Transverse colon (tissue), 4 donors: ENCODE results near the gene OR2Z1. TPM values are rescaled to one million over a fixed set of nuclear protein-coding genes. Genes with fewer than 3 reads are reported as not detected.
"Not testable (repeated sequence)": the region's sequence is repeated elsewhere in the genome, so short reads cannot be mapped to it uniquely, and the experiment has no call there.

ENCODE experiments used
- DNase-seq: peaks from one replicate; pipeline ENCODE4 v3.0.0-alpha.2; 2019
- H3K27ac ChIP-seq, 4 donors: fragments of 200-600 bp; sonication (generic); 2 replicates each; pipeline ENCODE4 v1.5.1; 2016 to 2018; ENCODE audit warnings: inconsistent platforms in 4 of 4
- H3K27me3 ChIP-seq: fragments of 200-600 bp; sonication (generic); 2 replicates; pipeline ENCODE4 v1.5.1; 2017; ENCODE audit warnings: inconsistent platforms
- H3K36me3 ChIP-seq, 4 donors: fragments of 200-600 bp; sonication (generic); 2 replicates each; pipeline ENCODE4 v1.5.1; 2017 to 2019; ENCODE audit warnings: inconsistent platforms in 4 of 4
- H3K4me1 ChIP-seq, 4 donors: fragments of 200-600 bp; sonication (generic); 2 replicates each; pipeline ENCODE4 v1.5.1; 2017 to 2020; ENCODE audit warnings: inconsistent platforms in 4 of 4
- H3K4me3 ChIP-seq, 4 donors: fragments of 200-600 bp; sonication (generic); 1 replicate in 1 of 4; 2 replicates in 3 of 4; pipeline versions ENCODE4 v1.5.1 to v1.6.1; 2017 to 2019; ENCODE audit warnings: inconsistent platforms in 4 of 4
- H3K9me3 ChIP-seq, 2 donors: fragments of 200-600 bp; sonication (generic); 2 replicates each; pipeline ENCODE4 v1.5.1; 2017 to 2019; ENCODE audit warnings: inconsistent platforms in 2 of 2
- EP300 ChIP-seq: sonication (generic); formaldehyde crosslinking; IDR thresholded peaks from one replicate; pipeline ENCODE4 v1.6.1; 2017; ENCODE audit warnings: antibody characterized with exemption, low read depth
- POLR2A ChIP-seq: fragments of 450-650 bp; IDR thresholded peaks from one replicate; pipeline ENCODE4 v1.6.1; 2016; ENCODE audit warnings: antibody characterized with exemption, mild to moderate bottlenecking, moderate library complexity
- POLR2AphosphoS5 ChIP-seq, 3 donors: sonication (generic); formaldehyde crosslinking; IDR thresholded peaks; one replicate each; pipeline ENCODE4 v1.6.1; 2016; ENCODE audit warnings: antibody characterized with exemption in 3 of 3
- WGBS, 2 donors: methylation state at CpG; one replicate each; pipeline ENCODE4 v1.1.5; 2018; ENCODE audit warnings: low coverage in 1 of 2; 5-methylcytosine and 5-hydroxymethylcytosine counted together
- in situ Hi-C, 4 donors: fragments of 200-750 bp; cut with MboI; loops; one replicate each; pipeline versions ENCODE4 v1.15.0 to v1.15.1; 2017; ENCODE audit warnings: low sequenced_read_pairs in 3 of 4, low pct_ligation_motif_present in 1 of 4, low pct_unique_long_range_greater_than_20kb in 1 of 4
- intact Hi-C: fragments of 100-400 bp; cut with DNase I; formaldehyde crosslinking; loops from one replicate; pipeline ENCODE4 v1.15.1; 2023; ENCODE audit warnings: low total_unique reads
- total RNA-seq, 4 donors: library from RNA; depleted of rRNA; stranded (reverse); fragments of >200 nt; gene quantifications; one replicate each; pipeline ENCODE4 v1.1.0, GENCODE V29; 2016
- TF ChIP-seq, protein P1 (sequence below), 5 experiments: fragments of 200-600 bp in 3 of 5; fragments of 450-650 bp in 2 of 5; sonication (generic) in 3 of 5; IDR thresholded peaks; 1 replicate in 2 of 5; 2 replicates in 3 of 5; pipeline ENCODE4 v1.5.1; 2016 to 2017; ENCODE audit warnings: antibody characterized with exemption in 5 of 5, inconsistent platforms in 3 of 5, mild to moderate bottlenecking in 2 of 5, moderate library complexity in 1 of 5

The OR2Z1 gene
- total RNA-seq, 4 donors from 2014 or later = not detected

GRCh38 chr19:8703223-8703622, 18.2 kb upstream of the OR2Z1 start:
- Histone ChIP-seq H3K36me3 (no peaks in the 10 kb centered on the region), H3K27ac (no peak overlapping the region), H3K27me3 (peaks cover 7% of the 10 kb centered on the region), H3K9me3 (no peaks in the 10 kb centered on the region), H3K4me3 (no peak overlapping the region), H3K4me1 (no peaks in the 10 kb centered on the region)
- TF ChIP-seq POLR2AphosphoS5 (IDR thresholded peaks at IDR 0.05) (no peak), EP300 (no peak), POLR2A (no peak)
- TF ChIP-seq, protein P1, sequence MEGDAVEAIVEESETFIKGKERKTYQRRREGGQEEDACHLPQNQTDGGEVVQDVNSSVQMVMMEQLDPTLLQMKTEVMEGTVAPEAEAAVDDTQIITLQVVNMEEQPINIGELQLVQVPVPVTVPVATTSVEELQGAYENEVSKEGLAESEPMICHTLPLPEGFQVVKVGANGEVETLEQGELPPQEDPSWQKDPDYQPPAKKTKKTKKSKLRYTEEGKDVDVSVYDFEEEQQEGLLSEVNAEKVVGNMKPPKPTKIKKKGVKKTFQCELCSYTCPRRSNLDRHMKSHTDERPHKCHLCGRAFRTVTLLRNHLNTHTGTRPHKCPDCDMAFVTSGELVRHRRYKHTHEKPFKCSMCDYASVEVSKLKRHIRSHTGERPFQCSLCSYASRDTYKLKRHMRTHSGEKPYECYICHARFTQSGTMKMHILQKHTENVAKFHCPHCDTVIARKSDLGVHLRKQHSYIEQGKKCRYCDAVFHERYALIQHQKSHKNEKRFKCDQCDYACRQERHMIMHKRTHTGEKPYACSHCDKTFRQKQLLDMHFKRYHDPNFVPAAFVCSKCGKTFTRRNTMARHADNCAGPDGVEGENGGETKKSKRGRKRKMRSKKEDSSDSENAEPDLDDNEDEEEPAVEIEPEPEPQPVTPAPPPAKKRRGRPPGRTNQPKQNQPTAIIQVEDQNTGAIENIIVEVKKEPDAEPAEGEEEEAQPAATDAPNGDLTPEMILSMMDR (IDR thresholded peaks at IDR 0.05) = no peak
- intact Hi-C loops (no loop called here), in situ Hi-C loops (no loop called here)
- WGBS, 2 donors = 60 to 68% methylated on average over 4 to 7 of the region's 7 CpGs
- no peak for DNase-seq

DNA sequence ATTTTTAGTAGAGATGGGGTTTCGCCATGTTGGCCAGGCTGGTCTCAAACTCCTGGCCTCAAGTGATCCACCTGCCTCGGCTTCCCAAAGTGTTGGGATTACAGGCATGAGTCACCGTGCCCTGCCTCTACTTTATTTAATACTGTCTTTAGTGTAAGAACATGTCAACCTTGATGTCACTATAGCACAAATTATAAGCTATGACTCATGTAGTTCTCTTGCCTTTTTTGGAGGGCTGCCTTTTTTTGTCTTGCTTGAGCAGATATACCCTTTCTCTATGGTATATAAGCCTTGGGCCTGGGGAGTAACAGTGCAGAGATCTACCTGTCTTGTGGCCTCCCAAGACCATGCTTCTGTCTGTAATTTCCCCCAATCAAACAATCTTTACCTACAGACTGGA, 16.1 kb upstream of the OR2Z1 start:
- intact Hi-C loops, in situ Hi-C loops, H3K4me3 ChIP-seq, H3K36me3 ChIP-seq, H3K27me3 ChIP-seq, H3K27ac ChIP-seq, H3K9me3 ChIP-seq, H3K4me1 ChIP-seq, DNase-seq: not testable (repeated sequence)
- 82% methylated on average over 3 of the region's 3 CpGs; no CpG with 5 or more reads in 1 of the 2 donors for WGBS, 2 donors

GRCh38 chr19:8705742-8706141, 15.7 kb upstream of the OR2Z1 start:
- Histone ChIP-seq H3K9me3 (no peaks in the 10 kb centered on the region), H3K4me3 (no peak overlapping the region), H3K27me3 (peaks cover 4% of the 10 kb centered on the region), H3K36me3 (no peaks in the 10 kb centered on the region), H3K27ac (no peak overlapping the region), H3K4me1 (no peaks in the 10 kb centered on the region)
- in situ Hi-C loops = no loop called here
- intact Hi-C loops = no loop called here
- 24 to 32% methylated on average over 5 of the region's 5 CpGs for WGBS, 2 donors
- TF ChIP-seq POLR2A = no peak
- TF ChIP-seq, protein P1 (IDR thresholded peaks at IDR 0.05) = no peak
- no peak for TF ChIP-seq POLR2AphosphoS5 (IDR thresholded peaks at IDR 0.05)
- TF ChIP-seq EP300 = no peak
- no peak for DNase-seq

DNA sequence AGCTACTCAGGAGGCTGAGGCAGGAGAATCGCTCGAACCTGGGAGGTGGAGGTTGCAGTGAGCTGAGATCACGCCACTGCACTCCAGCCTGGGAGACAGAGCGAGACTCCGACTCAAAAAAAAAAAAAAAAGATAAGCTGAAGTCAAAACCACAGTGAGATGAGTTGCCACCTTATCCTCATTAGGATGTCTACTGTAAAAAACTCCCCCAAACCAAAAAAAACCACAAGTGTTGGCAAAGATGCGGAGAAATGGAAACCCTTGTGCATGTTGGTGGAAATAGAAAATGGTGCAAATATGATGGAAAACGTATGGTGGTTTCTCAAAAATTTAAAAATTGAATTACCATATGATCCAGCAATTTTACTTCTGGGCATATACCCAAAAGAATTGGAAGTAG, 11.1 kb upstream of the OR2Z1 start:
- H3K4me1 ChIP-seq, H3K36me3 ChIP-seq, in situ Hi-C loops, DNase-seq, H3K9me3 ChIP-seq, H3K27me3 ChIP-seq, H3K27ac ChIP-seq, H3K4me3 ChIP-seq, intact Hi-C loops: not testable (repeated sequence)
- WGBS, 2 donors = 86 to 90% methylated on average over 4 to 7 of the region's 7 CpGs

GRCh38 chr19:8722032-8722431, 598 bp downstream of the OR2Z1 start:
- DNase-seq = no peak
- Histone ChIP-seq H3K36me3 (no peaks in the 10 kb centered on the region), H3K4me3 (no peak overlapping the region), H3K27me3 (peaks cover 5% of the 10 kb centered on the region), H3K27ac (no peak overlapping the region), H3K9me3 (peaks cover 0 to 4% of the 10 kb centered on the region in 2 donors), H3K4me1 (no peaks in the 10 kb centered on the region)
- WGBS, 2 donors = 30 to 37% methylated on average over 2 of the region's 2 CpGs
- intact Hi-C loops = no loop called here
- TF ChIP-seq EP300 = no peak
- TF ChIP-seq, protein P1 (IDR thresholded peaks at IDR 0.05) = no peak
- in situ Hi-C loops = no loop called here
